HL-60/S4 treated with retinoic acid at 250 ng/mL for 4 days and 3 days (cell line): ENCODE measurements around the gene TMEM92.
"Not testable (repeated sequence)": the region's sequence is repeated elsewhere in the genome, so short reads cannot be mapped to it uniquely, and the experiment has no call there.

Experiments used
- in situ Hi-C: fragments of 300-500 bp; cut with MboI; formaldehyde crosslinking; loops from 2 replicates; pipeline ENCODE4 v1.7.0; 2022; ENCODE audit warnings: low sequenced_read_pairs

The TMEM92 gene

DNA sequence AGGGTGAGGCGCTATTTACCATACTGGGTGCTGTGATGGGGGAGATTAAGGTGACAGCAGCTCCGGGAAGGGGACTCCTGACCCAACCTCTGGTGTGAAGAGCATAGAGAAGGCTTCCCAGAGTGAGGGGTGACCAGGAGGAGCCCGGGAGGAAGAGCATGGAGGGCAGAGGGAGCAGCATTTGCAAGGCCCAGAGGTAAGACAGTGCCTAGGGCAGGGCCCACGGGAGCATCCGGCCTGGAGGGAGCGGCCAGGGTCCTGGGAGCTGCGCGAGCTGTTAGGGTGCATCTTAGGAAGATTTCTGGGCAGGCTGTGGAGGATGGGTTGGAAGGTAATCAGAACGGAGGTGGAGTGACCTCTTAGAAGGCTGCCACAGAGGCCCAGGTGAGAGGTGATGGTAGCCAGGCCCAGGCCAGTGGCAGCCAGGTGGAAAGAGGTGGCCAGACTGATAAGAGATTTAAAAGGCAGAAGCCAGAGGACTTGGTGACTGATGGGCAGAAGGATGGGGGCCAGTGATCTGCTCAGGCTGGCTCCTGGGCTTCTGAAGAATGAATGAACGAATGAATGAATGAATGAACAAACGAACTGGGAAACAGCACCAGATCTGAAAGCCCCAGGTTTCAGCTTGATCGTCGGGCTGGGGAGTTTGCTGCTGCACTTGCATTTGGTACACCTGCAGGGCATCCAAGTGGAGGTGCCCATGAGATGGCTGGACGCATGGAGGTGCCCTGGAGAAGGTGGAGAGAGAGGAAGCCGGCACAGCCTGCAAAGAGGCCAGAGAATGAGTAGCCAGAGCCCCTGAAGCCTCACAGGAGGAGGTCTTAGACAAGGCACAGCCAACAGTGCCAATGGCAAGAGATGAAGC is 13.0 kb upstream of the TMEM92 start:
- in situ Hi-C loops: no loop called here

DNA sequence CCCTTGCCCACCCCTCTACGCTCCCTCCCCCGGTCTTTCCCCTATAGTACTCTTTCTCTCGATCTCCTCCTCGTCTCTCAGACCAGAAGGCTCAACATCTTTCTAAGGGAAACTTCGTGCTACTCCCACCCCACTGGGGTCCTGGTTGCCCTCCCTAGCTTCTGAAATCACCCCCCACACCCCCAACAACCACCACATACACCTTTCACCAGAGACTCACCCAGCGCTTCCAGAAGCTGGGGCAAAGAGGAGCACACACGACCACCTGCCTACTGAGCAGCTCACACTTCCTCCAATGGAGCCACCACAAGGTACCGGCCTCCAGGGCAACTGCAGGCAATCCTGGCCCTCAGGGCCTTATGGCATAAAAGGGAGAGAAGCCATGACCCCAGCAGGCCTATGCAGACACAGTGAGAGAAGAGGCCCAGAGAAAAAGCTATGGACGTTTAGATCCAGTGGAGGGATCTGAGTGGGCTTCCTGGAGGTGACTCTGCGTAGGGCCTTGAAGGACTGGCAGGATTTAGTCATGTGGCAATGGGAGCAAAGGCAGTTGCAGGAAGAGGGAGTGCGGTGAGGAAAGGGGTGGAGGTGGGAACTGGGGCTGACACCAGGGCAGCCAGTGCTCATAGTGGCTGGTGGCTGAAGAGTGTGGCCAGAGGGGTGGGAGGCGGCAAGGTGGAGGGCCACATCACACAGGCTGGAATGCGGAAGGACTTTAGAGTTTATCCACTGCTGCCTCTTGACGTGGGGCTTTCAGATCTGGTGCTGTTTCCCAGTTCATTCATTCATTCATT is 12.1 kb upstream of the TMEM92 start:
- in situ Hi-C loops: no loop called here

DNA sequence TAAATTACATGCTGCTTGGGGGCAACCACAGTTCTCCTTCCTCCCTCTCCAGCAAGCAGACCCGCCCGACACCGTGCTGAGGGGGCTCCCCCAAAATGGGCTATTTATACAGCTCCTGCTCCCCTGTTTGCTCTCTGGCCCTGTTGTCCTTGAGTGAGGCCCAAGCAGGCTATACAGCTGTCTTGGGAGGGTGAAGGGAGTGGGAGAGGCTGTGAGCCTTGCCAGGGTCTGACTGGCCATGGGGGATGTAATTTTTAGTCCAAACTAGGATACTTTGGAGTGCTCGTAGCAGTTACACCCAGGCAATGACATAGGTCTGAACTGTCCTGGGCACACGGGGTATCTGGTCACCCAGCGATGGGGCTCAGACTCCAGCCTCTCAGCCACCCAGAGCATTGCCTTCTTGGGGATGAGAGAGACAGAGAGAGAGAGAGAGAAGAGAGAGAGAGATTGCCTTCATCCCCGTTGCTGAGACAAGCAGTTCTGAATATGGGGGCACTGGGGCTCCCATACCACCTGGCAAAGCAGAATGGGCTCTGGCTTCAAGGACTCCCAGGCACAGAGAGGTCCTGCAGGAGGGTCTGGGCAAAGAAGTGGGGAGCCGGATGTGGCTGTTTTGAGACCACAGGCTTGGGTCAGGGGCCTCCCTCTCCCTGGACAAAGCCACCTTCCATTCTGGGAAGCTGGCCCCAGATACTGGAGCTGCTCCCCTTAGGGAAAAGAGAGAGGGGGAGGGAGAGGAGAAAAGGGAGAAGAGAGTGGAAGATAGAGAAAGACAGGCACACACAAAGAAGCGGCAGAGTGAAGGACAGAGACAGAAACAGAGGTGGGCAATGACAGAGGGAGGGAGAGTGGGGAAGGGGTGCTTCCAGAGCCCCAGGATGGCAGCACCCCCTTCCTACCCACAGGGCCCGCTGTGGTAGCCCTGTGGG is 10.7 kb upstream of the TMEM92 start:
- in situ Hi-C loops: no loop called here

DNA sequence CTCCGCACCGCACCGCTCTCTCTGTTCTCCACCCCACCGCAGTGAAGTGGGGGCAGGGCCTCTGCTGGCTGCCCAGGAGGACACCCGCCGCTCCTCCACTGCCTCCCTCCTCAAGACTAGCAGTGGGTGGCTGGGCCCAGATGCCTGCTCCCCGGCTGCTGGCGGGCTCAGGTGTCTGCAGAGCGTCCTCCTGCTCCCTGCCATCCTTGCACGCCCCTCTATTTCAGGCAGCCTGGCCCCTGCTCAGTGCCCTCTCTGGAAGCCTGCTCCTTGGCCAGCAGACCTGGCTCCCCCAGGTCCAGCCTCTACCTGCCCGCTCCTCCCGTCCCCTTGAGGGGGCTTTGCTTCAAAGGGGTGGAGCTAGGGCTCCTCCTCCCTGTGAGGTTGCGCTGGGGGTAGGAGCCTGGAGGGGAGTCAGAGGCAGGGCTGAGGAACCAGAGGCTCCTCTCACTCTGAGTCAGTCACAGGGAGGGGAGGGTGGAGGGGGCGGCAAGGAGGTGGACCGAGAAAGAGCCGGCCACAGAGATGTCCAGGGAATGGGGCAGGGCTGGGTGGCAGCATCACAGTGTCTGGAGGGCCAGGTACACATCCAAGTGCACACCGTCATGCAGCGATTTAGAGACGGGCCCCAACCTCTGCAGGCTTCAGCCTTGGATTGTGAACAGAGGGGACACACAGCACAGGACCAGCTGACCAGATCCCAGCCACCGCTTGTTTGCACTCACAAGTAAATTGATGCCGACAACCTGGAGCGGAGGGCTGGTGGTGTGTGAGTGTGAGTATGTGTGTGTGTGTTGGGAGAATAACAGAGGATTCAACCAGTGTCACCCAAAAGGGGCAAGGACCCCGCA is 9.8 kb upstream of the TMEM92 start:
- in situ Hi-C loops: no loop called here

DNA sequence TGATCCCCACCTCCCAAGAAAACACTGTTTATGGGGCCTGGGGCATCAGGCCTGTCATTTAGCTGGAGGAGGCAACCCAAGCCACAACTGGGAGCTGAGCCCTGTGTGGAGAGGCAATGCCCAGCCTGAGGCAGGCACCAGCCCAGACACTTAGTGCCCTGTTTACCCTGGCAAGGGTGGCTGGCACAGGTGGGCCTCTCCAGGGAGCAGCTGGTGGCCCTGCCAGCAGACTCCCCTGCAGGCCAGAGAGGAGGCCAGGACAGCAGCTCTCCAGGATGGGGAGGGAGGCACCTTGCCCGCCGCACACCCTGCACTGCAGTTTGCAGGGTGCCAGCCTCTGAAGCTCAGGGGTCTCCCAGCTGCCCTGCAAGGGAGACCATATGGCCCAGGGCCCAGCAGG is 9.1 kb upstream of the TMEM92 start:
- in situ Hi-C loops: no loop called here

DNA sequence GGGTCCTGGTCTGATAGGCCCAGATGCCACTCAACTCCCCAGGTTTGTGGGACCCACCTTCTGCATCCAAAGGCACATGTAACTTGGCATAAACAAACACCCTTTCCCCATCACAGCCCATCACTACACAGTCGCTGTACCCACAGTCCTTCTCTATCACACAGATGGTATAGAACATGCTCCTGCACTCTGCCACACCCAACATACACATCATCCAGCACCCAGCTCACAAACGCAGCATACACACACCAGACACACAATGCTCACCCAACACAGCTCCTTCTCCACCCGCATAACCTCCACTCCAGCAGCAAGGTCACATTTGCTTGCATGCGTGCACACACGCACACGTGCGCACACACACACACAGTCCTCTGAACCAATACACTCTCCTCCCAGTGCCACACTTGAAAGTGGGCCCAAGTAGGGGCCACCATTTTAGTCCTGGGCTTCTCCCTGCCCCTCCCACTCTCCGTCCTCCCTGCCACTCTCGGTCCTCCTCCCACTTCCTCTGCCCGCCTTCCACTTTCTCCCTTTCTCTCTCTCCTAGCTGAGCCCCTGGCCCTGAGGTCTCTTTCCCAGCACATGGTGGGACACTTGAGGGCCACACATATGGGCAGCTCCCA is 8.5 kb upstream of the TMEM92 start:
- in situ Hi-C loops: no loop called here

DNA sequence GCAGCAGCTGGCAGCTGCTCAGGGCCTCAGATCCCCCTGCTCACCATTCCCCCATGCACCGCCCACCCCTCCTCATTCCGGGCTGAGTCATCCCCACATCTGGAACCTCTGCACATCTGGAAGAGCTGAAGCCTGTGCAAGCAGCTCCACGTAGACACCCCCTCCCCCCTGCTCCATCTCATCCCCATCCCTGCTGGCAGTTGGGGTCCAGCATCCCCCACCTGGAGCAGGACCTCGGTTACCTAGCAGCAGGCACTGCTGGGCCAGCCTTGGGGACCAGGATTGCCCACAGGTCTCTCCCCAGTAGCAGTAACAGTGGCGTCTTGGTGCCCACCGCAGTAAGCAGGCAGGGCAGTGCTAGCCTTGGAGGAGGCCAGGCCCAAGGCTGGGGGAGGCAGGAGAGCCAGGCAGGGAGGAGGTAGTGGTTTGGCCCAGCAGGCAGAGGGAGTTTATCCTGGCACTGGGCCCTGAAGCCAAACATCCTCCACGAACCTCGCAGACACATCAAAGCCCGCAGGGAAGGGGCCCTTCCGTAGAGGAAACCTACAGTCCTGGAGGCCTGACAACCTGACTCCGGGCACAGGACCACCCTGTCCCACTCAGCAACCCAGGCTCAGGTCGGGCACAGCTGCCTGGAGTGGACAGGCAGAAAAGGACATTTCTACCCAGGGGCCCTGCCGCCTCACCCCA is 7.7 kb upstream of the TMEM92 start:
- in situ Hi-C loops: no loop called here

DNA sequence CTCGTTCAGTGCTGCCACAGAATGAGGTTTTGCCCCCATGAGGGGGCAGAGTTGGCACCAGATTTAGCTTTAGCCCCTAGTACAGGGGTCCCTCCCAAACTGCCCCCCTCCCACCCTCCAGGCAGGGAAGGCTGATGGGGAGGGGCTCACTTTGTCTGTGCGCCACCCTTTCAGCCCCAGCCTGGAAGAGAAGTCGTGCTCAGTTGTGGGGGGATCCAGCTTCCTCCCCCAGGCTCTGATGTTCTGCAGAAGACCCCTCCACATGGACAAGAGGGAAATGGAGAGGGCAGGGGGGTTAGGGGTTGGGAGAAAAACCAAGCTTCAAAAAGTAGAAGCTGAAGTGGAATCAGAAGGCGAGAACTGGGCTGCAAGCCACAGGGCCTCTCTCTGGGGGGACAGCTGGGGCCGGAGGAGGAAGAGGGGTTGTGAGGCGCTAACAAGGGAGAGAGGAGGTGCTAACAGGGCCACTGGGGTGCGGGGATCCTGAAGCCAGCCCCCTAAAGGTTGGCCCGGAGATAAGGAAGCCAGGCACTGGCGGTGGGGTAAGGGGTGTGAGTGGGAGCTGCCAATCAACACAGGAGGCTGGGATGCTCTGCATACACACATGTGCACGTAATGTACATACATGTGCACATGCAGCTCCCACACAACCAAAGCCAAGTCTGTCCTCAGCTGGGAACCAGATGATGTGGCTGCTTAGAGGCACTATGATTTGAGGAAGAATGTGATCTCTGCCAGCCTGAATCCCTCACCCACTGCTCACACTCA is 7.0 kb upstream of the TMEM92 start:
- in situ Hi-C loops: no loop called here

DNA sequence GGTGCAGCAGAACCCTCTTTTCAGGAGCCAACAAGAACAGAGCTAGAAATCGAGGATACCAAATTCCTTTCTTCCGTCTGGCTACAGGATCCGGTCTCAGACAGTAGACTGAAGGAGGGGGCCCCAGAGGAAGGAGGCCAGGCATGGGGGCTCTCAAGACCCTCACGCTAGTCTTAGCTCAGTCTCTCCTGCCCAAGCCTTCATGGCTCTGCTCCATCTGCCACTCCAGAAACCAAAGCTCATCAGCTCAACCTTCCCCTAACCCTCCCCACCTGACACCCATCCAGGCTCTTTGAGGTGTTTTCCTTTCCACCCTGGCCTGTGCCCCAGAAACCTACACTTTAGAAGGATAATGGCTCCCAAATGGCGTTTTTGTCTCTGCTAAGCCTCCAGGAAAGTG is 6.2 kb upstream of the TMEM92 start:
- in situ Hi-C loops: no loop called here

DNA sequence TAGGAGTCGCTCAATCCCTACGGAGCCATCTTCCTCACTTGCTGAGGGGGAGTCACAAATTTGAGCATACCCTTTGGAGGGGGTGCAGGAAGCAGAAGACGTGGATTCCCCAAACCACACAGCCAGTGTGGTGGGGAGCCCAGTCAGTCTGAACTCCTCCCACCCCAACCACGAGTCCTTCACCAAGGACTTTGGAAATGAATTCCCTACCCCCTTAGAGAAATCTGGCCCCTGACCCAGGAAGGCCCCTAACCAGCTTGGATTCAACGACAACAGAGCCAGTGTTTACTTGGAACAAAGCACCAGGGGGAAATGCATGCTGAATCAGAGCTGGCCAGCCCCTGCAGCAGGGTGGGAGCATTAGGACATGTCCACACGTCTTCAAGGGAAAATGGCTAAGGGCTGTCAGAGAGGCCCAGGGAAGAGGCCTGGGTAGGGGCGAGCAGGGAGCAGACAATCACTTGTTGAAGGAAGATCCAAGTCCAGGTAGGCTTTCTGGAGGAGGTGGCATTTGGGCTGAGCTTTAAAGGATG is 5.5 kb upstream of the TMEM92 start:
- in situ Hi-C loops: no loop called here

DNA sequence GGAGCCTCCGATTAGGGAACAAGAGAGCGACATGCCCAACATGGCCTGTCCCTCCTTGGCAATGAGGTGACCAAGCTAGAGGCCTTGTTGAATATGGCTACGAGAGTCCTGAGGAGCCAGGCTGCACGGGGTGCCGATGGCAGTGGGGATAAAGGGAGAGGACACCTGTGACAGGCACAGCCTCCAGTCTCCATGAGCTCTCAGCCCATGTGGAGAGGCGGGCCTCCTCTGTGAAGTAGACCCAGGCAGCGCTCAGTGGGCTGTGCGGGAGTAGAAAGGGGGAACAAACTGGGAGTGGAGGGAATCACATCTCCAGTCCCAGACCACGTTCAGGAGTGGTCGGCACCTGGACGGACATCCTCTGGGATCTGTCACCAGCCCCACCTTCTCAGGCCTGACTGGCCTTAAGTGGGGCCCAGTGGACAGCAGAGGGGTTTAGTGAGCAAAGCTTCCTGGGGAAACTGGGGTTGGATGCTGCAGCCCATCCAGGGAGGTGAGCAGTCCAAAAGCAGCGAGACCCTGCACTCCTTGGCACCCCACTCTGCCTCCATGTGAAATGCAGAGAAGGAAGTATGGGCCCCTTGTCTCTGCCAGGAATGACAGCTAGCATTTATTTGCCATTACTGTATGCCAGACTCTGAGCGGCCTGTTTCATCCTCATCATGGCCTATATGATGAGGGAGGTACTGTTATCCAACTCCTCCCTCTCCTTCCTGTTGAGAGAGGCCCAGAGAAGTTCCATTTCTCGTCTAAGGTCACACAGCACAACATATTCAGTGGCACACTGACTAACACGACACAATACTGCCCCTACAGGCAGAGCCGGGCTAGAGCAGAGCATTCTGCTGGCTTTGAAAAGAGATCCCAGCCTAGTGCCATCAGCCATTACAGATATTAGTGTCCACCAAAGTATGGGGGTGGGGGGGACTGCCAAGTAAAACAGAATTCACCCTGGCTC is 4.5 kb upstream of the TMEM92 start:
- in situ Hi-C loops: no loop called here

DNA sequence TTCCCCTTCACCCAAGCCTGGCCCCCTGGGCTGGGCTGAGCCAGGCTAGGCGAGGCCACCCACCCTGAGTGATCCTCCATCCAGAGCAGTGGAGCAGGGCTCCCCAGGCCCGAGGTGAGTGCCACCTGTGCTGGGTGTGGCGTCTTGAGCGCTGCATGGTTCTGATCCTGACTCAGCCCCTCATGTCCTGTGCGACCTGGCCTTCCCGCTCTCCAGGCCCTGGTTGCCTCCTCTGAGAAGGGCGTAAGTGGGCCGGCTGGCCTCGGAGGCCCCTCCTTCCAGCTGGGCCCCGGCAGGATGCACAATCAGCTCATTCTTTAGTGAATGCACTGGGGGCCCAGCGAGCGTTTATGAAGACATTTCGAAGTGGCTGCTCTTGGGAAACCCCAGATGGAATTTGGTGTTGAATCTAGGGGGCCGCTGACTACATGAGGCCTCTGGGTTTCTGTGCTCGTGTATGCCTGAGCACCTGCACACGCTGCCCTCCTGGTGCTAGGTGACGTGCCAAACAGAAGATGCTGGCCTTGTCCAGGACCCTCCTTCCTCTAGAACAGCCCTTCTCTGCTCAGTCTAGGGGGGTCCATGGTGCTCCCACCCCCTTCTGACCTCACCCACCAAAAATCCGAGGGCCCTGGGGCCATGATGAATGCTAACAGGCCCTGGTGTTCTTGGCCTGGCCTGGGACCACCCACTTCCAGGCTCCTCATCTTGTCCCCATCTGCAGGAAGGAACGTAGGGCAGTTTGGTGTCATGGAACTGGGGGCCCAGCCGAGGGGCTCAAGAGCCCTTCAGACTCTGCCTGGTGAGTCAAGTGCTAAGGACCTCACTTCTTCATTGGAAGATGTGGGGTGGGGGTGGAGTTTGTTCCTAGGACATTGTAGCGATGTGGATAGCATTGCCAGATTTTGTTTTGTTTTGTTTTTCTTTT is 3.6 kb upstream of the TMEM92 start:
- in situ Hi-C loops: no loop called here

DNA sequence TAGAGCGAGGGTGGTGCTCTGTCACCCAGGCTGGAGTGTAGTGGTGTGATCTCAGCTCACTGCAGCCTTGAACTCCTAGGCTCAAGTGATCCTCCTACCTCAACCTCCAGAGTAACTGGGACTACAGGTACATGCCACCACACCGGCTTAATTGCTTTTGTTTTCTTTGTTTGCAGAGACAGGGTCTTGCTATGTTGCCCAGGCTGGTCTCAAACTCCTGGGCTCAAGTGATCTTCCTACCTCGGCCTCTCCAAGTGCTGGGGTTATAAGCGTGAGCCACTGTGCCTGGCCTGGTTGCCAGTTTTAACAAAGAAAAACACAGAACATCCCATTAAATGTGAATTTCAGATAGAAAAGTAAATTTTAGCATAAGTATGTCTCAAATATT is 2.9 kb upstream of the TMEM92 start:
- in situ Hi-C loops: not testable (repeated sequence)

DNA sequence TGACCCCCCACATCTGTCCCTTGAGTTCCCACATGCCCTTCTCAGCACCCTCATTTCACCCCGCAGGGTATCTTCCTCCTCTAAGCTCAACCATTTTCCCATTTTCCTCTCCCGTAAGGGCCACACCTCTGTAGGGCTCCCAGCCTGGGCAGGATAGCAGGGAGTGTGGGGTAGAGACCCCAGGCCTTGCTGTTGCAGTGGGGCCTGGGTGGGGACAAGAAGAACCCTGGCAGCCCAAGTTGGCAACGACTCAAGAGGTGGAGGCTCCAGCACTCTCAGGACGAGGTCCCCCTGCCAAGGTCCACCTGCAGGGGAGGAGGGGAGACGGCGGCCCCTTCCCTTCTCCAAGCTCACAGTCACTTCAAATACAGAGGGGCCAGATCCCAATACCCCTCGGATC is 2.0 kb upstream of the TMEM92 start:
- in situ Hi-C loops: no loop called here

DNA sequence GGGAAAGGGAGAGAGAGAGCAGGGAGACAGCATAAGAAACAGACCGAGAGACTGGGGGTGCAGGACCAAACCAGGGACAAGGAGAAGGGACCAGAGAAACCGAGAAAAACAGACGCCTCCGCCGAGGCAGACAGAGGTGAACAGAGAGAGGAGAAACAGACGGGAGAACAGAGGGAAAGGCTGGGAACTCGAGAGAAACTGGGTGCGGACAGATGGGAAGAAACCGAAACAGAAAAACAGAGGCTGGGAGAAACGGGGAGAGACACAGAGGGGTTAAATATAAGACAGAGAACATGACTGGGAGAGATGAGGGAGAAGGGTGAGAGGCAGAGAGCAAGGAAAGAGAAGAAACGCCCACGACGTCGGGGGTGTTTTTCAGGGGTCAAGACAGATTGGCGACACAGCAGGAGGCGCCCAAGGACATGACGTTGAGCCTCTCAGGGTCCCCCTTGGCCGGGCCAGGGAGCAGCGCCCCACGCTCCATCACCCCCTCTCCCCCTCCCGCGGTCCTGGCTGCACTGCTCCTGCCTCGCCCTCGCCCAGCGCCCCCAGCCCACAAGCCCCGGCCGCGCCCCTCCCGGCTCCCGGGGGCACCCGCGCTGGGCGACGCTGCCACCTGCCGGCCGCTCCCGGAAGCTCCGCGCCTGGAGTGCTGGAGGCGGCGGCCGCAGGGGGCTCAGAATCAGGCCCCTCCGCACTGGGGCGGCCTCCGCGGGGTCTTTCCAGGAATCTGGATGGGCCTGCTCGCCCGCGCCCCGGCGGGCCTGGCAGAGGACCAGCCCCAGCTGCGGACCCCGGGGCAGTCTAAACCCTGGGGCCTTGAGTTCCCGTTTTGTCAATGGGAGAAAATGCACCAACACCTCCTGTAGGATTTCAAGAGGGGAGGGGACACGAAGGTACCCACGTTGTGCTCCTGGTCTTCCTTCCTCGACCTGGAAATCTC is 1.3 kb upstream of the TMEM92 start:
- in situ Hi-C loops: no loop called here
